KMS-11 (cell line): Measurements from ENCODE around the gene WWTR1.

Experiments
- H2AFZ ChIP-seq: fragments of 200-600 bp; sonication (generic); 2 replicates; pipeline ENCODE4 v1.6.1; 2016; ENCODE audit warnings: antibody characterized with exemption, mixed run types, low read depth
- H3K27ac ChIP-seq: fragments of 200-600 bp; sonication (generic); 2 replicates; pipeline ENCODE4 v1.6.1; 2016; ENCODE audit warnings: mild to moderate bottlenecking, mixed run types
- H3K27me3 ChIP-seq: fragments of 200-600 bp; sonication (generic); 2 replicates; pipeline ENCODE4 v1.6.1; 2017; ENCODE audit warnings: mild to moderate bottlenecking, low read depth, mixed run types, moderate library complexity; ENCODE audit not compliant: insufficient read depth
- H3K36me3 ChIP-seq: fragments of 200-600 bp; sonication (generic); 2 replicates; pipeline ENCODE4 v1.6.1; 2017; ENCODE audit warnings: mild to moderate bottlenecking, mixed run types; ENCODE audit not compliant: insufficient read depth
- H3K4me1 ChIP-seq: fragments of 200-600 bp; sonication (generic); 2 replicates; pipeline ENCODE4 v1.6.1; 2016; ENCODE audit warnings: mild to moderate bottlenecking, low read depth, mixed run types; ENCODE audit not compliant: poor library complexity, severe bottlenecking
- H3K4me2 ChIP-seq: fragments of 200-600 bp; sonication (generic); 2 replicates; pipeline ENCODE4 v1.7.0; 2016; ENCODE audit warnings: mild to moderate bottlenecking, mixed run types
- H3K4me3 ChIP-seq: fragments of 200-600 bp; sonication (generic); IDR thresholded peaks from 2 replicates; pipeline ENCODE4 v1.6.1; 2017; ENCODE audit warnings: low read depth, low read length, mixed read lengths; ENCODE audit not compliant: insufficient read depth
- H3K79me2 ChIP-seq: fragments of 200-600 bp; sonication (generic); 2 replicates; pipeline ENCODE4 v1.6.1; 2016; ENCODE audit warnings: low read depth, mixed run types; ENCODE audit not compliant: insufficient read depth
- H3K9ac ChIP-seq: fragments of 200-600 bp; sonication (generic); 2 replicates; pipeline ENCODE4 v1.6.1; 2016; ENCODE audit warnings: mild to moderate bottlenecking, mixed run types
- H4K20me1 ChIP-seq: fragments of 200-600 bp; sonication (generic); 2 replicates; pipeline ENCODE4 v1.6.1; 2016; ENCODE audit warnings: mild to moderate bottlenecking, mixed run types; ENCODE audit not compliant: insufficient read depth
- TF ChIP-seq, protein P1 (sequence below): fragments of 200-600 bp; sonication (generic); conservative IDR thresholded peaks from 2 replicates; pipeline ENCODE4 v1.6.1; 2017; ENCODE audit warnings: low read depth, mild to moderate bottlenecking, antibody characterized with exemption, low read length, moderate library complexity, mixed read lengths

WWTR1 gene

DNA sequence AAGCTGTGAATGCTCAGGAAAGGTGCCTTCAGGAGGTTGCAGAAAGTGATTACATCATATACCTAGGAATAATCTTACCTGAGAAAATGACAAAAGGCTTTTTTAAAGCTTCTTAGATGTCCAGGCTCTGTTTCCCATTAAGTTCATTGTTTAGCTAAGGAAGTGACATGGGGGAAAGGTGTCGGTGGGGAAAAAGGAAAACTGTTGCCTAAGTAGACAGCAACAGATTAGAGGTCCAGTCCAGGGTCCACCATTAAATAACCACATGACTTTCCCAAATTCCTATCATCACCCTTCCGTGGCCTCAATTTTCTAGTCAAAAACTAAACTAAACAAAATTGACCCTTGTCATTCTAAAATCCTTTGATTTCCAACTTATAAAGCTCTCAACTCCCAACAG lies 4.3 kb downstream of the WWTR1 start:
- Histone ChIP-seq H3K79me2 (no peaks in the 10 kb centered on the region), H3K4me3 (no peak overlapping the region), H3K9ac (no peak overlapping the region), H2AFZ (no peak overlapping the region), H3K36me3 (no peaks in the 10 kb centered on the region), H3K4me2 (no peak overlapping the region), H4K20me1 (no peaks in the 10 kb centered on the region), H3K27me3 (no peaks in the 10 kb centered on the region), H3K27ac (no peak overlapping the region), H3K4me1 (peaks cover 5% of the 10 kb centered on the region)
- TF ChIP-seq, protein P1, sequence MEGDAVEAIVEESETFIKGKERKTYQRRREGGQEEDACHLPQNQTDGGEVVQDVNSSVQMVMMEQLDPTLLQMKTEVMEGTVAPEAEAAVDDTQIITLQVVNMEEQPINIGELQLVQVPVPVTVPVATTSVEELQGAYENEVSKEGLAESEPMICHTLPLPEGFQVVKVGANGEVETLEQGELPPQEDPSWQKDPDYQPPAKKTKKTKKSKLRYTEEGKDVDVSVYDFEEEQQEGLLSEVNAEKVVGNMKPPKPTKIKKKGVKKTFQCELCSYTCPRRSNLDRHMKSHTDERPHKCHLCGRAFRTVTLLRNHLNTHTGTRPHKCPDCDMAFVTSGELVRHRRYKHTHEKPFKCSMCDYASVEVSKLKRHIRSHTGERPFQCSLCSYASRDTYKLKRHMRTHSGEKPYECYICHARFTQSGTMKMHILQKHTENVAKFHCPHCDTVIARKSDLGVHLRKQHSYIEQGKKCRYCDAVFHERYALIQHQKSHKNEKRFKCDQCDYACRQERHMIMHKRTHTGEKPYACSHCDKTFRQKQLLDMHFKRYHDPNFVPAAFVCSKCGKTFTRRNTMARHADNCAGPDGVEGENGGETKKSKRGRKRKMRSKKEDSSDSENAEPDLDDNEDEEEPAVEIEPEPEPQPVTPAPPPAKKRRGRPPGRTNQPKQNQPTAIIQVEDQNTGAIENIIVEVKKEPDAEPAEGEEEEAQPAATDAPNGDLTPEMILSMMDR, result no peak

DNA sequence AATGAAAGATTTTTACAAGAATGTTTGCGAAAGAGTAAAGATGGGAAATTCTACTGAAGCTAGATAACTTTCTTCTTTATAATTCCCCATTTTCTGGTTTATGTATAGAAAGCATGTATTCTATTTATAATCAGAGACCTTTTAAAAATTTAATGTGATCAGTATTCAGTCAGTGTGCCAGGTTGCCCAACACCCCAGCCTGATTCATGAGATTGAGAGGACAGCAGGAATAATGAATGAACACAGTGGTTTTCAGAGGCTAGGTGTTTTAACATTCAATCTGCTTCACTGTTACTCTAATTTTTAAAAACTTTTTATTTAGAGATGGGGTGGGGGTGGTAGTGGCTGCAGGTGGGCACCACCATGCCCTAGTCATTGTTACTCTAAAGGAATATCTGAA lies 4.7 kb downstream of the WWTR1 start:
- H3K27me3 ChIP-seq, result no peaks in the 10 kb centered on the region
- H4K20me1 ChIP-seq, result no peaks in the 10 kb centered on the region
- H3K9ac ChIP-seq, result no peak overlapping the region
- H3K4me3 ChIP-seq, result no peak overlapping the region
- no peak overlapping the region for H2AFZ ChIP-seq
- no peaks in the 10 kb centered on the region for H3K79me2 ChIP-seq
- no peak overlapping the region for H3K27ac ChIP-seq
- H3K36me3 ChIP-seq, result no peaks in the 10 kb centered on the region
- H3K4me1 ChIP-seq, result peaks cover 5% of the 10 kb centered on the region
- H3K4me2 ChIP-seq, result no peak overlapping the region
- TF ChIP-seq, protein P1, result no peak

DNA sequence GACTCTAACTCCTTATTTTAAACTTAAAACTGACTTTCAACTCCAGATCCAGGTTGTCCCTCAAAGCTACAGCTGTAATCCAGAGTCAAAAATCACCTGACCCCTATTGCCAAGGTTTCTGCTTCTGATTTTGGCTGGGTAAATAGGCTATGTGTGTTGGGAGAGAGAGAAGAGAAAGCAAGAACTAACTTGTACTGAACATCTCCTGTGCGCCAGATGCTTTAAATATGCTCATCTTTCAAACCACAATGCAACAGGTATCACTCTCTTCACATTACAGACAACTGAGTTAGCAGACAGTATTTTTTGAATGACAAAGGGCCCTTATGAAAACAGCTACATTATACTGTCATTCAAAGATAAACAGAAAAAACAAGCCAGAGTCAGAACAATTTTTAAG lies 7.0 kb downstream of the WWTR1 start:
- Histone ChIP-seq H3K79me2 (no peaks in the 10 kb centered on the region), H3K4me2 (no peak overlapping the region)

DNA sequence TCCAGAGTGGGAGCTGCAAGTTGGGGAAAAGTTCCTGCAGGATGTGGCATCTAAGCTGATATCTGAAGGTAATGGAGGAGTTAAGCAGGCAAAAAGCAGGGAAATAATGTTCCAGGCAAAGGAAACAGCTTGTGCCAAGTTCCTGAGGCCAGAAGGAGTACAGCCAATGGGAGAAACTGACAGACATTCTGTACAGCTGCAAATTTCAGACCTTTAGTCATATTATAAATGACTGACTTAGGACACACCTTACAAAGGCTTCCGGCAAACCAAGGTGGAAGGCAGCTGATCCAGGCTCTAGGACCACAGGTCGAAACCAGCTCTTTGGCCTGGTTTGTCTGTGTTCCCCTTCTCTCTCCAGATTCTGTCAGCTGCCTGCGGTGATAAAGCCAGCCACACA lies 9.3 kb downstream of the WWTR1 start:
- H3K27me3 ChIP-seq, result no peaks in the 10 kb centered on the region
- TF ChIP-seq, protein P1, result no peak
- no peaks in the 10 kb centered on the region for H3K36me3 ChIP-seq
- no peaks in the 10 kb centered on the region for H3K4me1 ChIP-seq
- H3K79me2 ChIP-seq, result no peaks in the 10 kb centered on the region
- H3K27ac ChIP-seq, result no peak overlapping the region
- H2AFZ ChIP-seq, result no peak overlapping the region
- no peak overlapping the region for H3K4me2 ChIP-seq
- no peaks in the 10 kb centered on the region for H4K20me1 ChIP-seq
- no peak overlapping the region for H3K9ac ChIP-seq
- no peak overlapping the region for H3K4me3 ChIP-seq

More for the DNA sequence above, 7.0 kb downstream of the WWTR1 start:
- no peak overlapping the region for H2AFZ ChIP-seq
- no peaks in the 10 kb centered on the region for H3K36me3 ChIP-seq
- H4K20me1 ChIP-seq, result no peaks in the 10 kb centered on the region
- H3K4me3 ChIP-seq, result no peak overlapping the region
- TF ChIP-seq, protein P1, result no peak
- H3K27ac ChIP-seq, result no peak overlapping the region
- no peaks in the 10 kb centered on the region for H3K27me3 ChIP-seq
- peaks cover 5% of the 10 kb centered on the region for H3K4me1 ChIP-seq
- H3K9ac ChIP-seq, result no peak overlapping the region

DNA sequence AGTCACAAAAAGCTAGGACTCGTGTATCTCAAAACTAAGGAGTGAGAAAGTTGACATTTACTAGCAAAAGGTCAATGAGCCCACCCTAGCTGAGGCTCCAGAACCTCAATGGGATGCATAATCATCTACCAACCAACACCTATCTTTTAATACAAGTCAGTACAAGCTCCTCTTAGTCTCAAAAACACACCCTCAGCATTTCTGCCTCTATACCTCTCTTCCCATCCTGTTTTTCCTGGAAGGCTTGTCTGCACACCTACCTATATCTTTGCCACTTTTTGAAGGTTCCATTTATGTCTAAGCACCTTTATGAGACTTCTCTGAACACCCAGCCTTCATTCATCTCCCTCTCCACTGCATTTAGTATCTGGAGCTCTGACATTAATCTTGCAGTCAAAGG lies 10.0 kb downstream of the WWTR1 start:
- Histone ChIP-seq H2AFZ (no peak overlapping the region), H3K4me3 (no peak overlapping the region), H4K20me1 (no peaks in the 10 kb centered on the region), H3K27me3 (no peaks in the 10 kb centered on the region), H3K4me2 (no peak overlapping the region), H3K9ac (no peak overlapping the region), H3K4me1 (no peaks in the 10 kb centered on the region), H3K36me3 (no peaks in the 10 kb centered on the region), H3K79me2 (no peaks in the 10 kb centered on the region), H3K27ac (no peak overlapping the region)
- TF ChIP-seq, protein P1, result no peak
